Activated T-cell treated with anti-CD3 and anti-CD28 coated beads, Interleukin-2, amount 50 U/mL, for 48 hours (primary cell): ENCODE data around the gene STH.

Experiments
- DNase-seq, 2 experiments: peaks; one replicate each; pipeline ENCODE4 v3.0.0-alpha.2; 2020

Gene STH

DNA sequence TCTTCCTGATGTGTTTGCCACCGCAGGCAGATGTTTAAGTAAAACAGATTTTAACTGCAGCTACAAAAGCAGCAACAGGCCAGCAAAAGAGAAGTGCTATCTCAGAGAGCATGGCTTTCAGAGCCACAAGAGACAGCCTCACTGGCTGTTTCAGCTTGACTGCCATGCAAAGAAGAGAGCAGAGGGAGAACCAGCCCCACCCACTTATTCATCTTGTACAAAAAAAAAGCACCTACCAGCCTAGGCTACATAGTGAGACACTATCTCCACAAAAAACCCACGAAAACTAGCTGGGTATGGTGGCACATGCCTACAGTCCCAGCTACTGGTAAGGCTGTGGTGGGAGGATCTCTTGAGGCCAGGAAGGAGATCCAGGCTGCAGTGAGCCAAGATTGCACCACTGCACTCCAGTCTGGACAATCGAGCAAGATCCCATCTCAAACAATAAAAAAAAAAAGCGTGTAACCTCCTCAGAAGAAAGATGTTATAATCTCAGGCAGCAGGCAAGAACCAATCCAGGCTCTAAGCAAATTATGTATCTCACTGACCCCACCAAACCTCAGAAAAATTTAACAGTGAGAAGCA lies 30.0 kb downstream of the STH start:
- no peak for DNase-seq

DNA sequence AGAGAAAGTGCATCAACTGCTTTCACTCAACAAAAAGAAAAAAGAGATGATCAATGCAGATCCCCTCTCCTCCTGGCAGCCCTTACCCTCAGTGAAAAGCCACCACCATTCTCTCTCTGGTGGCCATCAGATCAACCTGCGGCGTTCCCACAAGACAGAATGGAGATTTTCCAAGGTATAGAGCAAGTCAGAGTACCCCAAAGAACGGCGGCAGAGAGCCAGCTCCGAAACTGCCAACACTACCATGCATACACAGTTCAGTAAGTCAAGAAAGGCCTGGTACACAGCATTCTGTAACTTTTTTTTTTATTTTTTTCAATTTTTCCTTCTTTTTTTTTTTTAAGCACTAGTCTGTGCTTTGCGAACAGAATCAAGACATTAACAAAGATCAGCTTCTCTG lies 30.6 kb downstream of the STH start:
- DNase-seq, result no peak

DNA sequence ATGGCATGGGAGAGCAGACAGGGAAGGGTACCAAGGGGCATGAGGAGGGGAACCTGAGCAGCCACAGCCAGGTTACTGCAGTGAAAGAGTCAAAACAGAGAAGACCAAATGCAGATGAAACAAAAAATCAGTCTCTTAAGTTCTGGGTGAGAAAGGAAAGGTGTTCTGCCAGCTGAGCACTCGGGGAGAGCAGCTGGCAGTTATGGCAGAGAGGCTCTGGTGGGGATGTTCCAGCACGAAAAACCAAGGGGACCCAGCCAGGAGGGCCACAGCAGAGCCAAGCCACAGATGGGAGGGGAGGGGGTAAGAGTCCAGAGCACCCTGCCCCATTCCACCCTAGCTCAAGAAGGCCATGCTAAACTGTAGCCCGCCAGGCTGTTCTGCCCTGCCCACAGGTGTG lies 31.7 kb downstream of the STH start:
- DNase-seq, result no peak

DNA sequence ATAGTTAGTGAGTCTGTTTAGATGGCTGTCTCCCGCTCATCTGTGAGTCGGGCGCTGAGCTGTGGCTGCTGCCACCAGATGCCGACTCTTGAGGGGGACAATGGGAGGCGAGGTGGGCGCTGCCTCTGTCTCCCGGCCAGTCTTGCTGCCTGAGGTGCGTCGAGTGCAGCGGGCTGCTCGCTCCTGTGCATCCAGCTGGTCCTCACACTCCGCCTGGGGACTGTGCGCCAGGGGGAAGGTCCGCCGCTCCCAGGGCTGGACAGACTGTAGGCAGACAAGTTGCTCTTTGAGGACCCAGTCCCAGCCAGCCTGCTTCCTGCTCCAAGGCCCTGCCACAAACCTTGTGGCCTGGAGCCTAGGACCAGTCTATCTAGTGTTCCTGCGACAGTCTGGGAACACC lies 32.4 kb downstream of the STH start:
- DNase-seq, result no peak

DNA sequence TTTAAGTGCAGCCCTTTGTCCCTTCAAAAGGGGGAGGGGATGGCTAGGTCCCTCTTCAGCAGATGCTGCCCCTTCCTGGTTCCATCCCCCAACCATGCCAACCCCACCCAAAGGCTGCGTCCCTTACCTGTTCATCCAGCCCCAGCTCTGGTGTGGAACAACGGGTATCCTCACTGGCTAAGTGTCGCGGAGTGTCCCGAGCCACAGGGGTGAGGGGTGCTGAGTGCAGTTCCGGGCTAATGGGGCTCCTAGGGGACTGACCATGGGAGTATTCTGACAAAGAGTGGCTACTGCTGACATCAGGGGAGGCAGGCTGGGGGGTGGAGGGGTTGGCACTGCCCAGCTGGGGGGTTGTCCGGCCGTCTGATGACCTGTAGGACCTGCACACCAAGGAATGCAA lies 32.9 kb downstream of the STH start:
- peak in 1 of 2 experiments; percentile 9 for DNase-seq

DNA sequence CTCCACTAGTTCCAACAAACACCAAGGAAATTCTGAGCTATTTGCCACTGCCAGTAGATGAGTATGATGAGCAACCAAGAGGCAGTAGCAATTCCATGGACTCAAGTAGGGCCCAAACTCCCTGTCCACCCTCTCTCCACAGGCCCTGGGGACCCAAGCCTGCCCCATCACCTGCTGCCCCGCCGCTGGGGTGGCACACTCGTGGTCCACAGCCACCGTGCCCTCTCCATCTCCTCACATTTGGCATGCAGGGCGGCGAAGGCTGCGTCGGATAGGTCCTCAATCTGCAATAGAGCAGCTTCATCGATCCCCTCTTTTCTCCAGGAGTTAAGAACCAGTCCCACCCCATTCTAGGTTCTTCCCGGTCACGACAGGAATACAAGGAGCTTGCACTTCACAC lies 33.9 kb downstream of the STH start:
- peak in 1 of 2 experiments; percentile 10 for DNase-seq

DNA sequence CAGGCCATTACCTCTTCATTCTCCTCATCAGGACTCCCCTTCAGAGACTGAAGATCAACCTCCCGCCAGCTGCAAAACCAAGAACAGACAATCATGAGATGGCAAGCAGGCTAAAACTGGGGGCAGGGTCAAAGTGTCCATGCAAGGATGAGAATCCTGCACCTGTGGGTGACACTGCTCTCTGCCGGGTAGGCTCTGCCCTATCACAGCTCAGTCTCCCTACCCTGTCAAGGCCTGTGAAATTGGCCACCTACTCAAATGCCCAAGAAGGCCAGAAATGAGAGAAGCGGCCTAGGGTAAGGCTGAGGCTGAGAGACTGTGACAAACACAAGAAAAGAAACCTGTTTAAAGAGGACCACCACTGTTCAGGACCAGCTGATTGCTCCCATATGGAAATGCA lies 34.3 kb downstream of the STH start:
- DNase-seq, result no peak

DNA sequence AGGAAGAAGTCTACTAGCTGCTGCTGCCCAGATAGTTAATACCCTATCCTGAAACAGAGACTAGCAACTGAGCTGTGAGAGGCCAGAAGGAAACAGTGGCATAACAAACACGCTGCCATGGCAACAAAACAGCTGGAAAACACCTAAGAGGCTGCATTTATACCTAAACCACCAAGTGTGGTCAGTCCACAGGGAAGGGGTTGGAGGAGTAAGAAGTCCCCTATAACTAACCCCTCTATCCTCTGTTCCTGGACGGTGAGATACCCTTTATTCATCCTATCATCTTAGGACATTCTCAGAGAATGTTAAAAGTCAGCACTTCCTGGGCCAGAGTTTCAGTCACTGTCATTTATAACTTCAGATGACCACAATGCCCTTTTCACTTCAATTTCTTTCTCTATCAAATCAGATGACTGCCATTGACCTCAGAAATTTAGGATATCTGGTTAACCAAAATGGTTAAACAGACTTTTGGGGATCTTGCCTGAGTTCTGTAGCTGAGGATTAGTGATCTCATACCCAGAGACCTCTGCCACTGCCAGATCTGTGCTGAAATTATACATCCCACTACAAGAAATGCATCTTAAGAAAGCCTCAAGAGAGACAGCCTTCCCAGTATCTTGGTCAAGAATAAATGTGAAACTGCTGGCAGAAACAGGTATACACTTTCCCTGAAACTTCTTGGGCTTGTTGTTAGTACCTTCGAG lies 36.2 kb downstream of the STH start:
- DNase-seq, result peak in 1 of 2 experiments; percentile 23

DNA sequence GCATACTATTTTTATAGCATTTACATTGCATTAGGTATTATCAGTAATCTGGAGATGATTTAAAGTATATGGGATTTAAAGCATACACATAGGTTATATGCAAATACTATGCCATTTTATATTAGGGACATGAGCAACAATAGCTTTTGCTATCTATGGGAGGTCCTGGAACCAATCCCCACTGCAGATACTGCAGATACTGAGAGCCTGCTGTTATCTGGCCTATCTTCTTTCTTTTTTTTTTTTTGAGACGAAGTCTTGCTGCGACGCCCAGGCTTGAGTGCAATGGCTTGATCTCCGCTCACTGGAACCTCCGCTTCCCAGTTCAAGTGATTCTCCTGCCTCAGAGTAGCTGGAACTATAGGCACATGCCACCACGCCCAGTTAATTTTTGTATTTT lies 37.4 kb downstream of the STH start:
- no peak for DNase-seq

DNA sequence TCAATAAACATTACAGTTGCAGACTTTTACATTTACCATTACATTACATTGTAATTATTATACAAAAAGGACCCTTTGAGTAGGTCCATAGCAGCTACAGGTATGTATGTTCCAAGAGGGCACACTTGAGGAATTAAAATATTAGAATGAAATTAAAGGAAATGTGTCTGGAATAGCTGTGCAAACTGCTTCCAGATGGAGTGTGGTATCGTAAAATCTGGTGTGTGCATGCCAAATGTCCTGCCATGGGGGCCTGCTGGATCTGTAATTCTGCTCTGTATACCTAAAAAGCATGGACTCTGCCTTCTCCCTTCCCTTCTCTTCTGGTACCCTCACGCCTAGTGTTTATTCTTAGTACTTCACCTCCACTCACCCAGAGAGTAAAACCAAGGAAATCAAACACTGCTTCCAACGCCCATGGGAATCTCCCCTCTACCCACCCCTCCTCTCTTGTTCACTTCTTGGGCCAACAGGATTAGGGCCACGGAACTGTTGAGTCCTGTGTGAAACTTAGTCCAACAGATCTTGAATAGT lies 38.7 kb downstream of the STH start:
- no peak for DNase-seq

DNA sequence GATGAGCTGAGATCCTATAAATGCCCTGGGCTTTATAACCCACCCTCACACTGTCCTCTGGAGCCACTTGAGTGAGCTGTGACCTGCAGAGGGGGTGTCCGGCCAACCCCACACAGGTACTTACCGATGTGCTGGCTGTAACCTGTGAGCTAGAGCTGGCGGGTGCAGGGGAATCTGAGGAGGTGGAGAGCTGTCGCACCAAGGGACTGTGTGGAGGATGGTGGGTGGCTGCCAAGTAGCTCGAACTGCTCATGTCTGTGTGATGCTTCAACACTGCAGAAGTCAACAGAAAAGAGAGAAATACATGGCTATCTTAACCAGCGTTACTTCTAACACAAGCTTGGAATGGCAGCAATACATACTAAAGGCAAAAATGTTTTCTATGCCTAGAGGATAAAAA lies 39.4 kb downstream of the STH start:
- no peak for DNase-seq

DNA sequence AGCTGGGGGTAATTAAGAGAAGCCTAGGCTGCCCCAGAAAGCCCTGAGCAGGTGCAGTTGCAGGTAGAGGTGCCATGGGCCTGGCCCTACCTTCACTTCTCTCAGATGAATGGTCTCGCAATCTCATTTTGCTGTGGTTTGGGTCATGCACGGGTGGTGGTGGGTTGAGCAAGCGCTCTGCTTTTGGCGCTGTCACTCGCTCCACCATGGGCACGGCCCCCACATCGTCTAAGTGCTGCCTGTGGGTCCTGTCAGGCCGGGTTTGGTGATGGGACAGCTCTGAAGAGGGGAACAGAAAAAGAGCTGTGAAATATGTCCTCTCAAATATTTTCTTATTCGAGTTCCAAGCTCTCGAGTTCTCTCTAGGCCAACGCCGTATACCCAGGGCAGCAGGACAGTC lies 39.9 kb downstream of the STH start:
- DNase-seq, result no peak

DNA sequence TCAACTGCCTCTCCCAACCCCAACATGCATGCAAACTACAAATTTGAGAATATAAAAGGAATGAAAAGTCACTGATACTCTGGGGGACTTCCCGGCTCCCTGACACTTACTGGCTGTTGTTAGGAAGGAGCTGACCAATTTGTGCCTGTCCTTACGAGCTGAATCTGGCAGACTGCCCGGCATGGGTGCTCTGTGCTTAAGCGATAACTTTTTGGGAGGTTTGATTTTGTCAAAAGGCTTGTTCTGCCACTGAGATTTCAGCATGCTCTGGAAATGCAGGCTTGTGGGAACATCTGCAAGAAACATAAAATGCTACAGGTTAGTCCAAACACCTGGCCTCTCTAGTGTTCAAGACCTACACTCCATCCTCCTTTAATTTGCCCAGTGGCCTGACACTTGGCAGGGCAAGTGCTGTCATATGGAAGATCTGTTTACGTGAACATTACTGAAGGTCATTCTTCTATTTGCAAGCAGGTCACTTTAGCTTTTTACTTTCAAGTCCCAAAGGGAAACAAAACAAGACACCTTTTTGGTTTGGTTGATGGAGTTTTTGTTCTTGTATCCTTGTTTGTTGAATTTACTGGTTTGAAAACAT lies 40.6 kb downstream of the STH start:
- no peak for DNase-seq

DNA sequence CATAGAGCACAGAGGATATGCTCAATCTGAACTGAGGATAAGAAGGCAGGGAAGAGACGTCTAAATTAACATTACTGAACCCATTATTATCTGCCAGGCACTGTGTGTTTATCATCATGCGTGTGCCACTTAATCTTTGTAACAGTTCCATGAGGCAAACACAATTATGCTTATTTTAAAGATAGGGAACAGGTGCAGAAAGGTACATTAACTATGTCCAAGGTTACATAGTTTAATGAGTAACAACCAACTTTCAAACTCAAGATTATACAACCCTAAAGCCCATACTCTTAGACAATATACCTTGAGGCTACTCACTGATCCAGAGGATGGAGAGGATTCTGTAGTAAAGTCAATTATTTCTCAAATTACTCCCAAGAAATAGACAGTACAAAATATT lies 43.2 kb downstream of the STH start:
- no peak for DNase-seq

DNA sequence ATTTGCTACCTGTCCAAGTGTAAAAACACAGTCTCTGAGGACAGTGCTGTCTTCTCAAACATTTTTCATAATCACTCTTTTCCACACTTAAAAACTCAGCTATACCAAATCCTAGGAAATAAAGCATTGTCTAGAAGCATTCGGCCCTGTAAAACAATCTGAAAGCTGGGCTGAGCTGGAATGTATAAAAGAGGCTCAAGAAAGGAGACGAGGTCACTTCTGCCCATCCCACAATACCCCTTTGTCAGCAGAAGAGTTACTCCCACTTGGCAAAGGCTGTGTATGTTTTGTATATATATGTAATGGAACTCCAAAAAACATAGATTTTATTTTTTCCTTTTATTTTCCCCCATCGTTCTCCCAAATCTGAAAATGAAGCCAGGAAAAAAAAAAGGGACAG lies 43.9 kb downstream of the STH start:
- DNase-seq, result no peak

DNA sequence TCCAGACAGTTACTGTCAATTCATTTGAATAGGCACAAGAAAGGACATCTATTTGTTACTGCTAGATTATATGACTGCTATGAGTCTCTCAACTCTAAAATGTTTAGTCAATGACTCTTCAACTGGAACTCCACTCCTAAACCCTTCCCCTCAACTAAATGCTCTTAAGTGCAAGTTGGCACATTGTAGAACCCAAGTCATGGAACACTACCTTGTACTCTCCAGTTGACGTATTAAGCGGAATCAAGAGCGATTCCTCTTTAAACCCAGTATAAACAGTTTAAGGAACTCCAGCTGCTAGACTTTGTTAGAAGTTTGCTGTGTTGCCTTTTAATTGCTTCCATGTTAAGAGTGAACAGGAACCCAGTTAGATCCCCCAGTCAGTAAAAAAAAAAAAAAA lies 44.6 kb downstream of the STH start:
- no peak for DNase-seq

DNA sequence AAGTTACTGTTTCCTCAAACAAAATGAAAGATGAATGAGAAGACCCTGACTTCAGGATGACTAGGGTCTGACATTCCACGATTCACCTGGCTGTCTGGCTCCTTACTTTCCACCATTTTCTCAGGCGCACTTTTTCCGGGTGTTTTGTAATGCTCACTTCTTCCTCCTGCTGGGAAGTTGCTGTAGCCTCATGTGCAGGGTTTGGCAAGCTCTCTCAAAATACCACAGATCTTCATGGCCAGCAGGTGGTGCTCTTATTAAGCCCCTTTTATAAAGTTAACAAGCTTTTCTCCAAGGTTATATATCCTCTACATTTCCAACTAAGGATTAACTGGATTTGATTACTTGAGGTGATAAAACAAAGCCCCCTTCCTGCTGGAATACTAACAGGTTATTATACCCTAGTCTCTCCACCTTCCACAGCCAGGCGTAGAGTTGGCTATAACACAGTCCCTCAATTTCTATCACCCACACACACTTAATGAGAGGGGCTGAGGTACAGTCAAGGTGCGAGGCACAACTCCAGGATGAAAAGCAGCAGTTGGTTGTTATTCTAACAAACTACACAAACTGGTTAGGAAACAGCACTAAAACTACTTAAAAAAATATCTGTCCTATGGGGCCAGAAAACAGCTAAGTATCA lies 45.4 kb downstream of the STH start:
- peak; percentile 49 to 53 for DNase-seq

DNA sequence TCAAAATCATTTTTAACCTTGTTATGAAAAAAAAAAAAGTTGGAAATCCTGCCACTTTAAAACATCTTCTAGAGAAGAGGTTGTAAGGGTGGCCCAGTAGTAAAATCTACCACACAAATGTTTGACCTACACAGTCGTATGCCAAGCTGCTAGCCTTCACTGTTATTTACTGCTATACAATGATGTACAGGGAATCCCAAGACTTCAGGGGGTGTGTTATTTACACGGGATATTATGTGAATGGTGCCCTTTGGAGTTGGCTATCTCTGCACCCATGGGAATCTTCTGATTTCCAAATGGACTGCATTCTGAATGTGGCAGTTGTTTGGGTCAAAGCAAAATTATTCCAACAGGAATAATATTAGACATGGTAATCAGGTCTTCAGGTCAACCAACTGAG lies 45.9 kb downstream of the STH start:
- no peak for DNase-seq

DNA sequence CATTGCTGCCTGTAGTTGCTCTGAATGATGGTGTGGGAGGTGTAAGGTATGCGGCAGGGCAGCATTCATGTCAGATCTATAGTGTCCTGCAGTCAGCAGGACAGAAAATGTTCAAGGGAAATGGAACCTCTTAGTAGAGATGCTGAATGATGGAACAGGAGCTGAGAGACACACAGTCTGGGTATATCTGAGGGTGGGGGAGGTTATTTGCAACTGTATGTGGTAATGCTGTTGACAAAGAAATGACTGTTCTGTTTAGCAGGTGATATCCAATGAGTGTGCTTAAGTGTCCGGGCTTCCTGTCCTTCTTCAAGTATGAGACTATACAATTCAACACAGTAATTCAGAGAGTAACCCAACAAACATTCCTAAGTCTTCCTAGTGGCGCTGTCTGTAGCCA lies 46.6 kb downstream of the STH start:
- DNase-seq, result no peak

DNA sequence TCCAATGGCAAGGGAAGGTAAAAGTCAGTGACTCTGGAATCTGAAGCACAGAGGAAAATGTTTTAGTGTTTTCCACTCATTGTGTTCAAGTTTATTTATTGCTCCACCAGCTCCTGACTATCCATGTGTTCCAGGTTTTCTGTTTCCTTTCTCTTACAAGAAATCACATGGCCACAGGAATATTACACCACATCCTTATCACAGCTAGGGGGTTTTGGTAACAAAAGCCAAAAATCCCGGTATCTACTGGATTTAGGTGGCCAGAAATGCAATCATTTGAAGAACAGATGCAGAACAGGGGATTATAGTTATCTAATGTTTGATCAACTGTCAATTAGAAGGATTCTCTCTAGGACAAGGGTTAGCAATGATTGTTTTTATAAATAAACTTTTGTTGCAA lies 47.9 kb downstream of the STH start:
- DNase-seq, result no peak

DNA sequence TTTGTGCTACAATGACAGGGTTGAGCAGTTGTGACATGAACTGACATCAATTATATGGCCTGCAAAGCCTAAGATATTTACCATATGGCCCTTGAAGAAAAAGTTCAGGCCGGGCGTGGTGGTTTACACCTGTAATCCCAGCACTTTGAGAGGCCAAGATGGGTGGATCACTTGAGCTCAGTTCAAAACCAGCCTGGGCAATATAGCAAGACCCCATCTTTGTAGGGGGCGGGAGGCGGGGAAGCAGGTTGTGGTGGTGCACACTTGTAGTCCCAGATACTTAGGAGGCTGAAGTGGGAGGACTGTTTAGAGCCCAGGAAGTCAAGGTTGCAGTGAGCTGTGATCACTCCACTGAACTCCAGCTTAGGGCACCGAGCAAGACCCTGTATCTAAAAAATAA lies 48.3 kb downstream of the STH start:
- no peak for DNase-seq

DNA sequence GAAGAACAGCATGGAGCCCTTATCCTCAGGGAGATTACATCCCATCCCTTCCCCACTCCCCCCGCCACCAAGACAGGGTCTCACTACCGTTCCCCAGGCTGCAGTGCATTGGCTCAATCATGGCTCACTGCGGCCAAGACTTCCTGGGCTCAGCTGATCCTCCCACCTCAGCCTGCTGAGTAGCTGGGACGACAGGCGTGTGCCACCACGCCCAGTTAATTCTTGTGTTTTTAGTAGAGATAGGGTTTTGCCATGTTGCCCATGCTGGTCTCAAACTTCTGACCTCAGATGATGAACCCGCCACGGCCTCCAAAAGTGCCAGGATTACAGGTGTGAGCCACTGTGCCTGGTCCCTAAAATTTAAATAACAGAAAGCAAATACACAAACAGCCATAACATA lies 48.8 kb downstream of the STH start:
- no peak for DNase-seq
